ENCODE results near the gene MARK2.

GRCh38 chr11:63838678-63839507 is at the start of gene MARK2:
- TF ChIP-seq POLR2A (IDR thresholded peaks at IDR 0.05) (peak in 3 of 4 donors; percentile 49 to 79 (median 67)), CTCF (IDR thresholded peaks at IDR 0.05) (peak in 3 of 6 experiments; percentile 7 to 20 (median 7))

Measured in esophagus squamous epithelium (tissue), 4 donors.